GM21447 (cell line): Measurements from ENCODE around the gene TMEM50A.
A peak's percentile ranks its signal among the peaks of the same experiment; 100 is the strongest.
"Not testable (repeated sequence)": the region's sequence is repeated elsewhere in the genome, so short reads cannot be mapped to it uniquely, and the experiment has no call there.

Experiments used
- ATAC-seq: cut with Tn5 transposase; IDR thresholded peaks from one replicate; pipeline ENCODE4 v1.9.1; 2021; ENCODE audit not compliant: unreplicated experiment

The TMEM50A gene

GRCh38 chr1:25338188-25338981, at the start of gene TMEM50A:
Gene TMEM50A (plus strand): TSS chr1:25338334. CDS start chr1:25340487, 2,153 bp downstream.
- ATAC-seq = peak; percentile 57

- ATAC-seq = not testable (repeated sequence)
Measured at GRCh38 chr1:25288573-25289101, 49.5 kb upstream of the TMEM50A start.

- ATAC-seq = not testable (repeated sequence)
Measured at GRCh38 chr1:25290043-25290442, 48.1 kb upstream of the TMEM50A start.

- ATAC-seq = not testable (repeated sequence)
Measured at GRCh38 chr1:25293426-25293825, 44.7 kb upstream of the TMEM50A start.

GRCh38 chr1:25294889-25295826, 43.0 kb upstream of the TMEM50A start:
- not testable (repeated sequence) for ATAC-seq

- ATAC-seq = not testable (repeated sequence)
Measured at GRCh38 chr1:25296501-25296900, 41.6 kb upstream of the TMEM50A start.

- ATAC-seq = not testable (repeated sequence)
Measured at GRCh38 chr1:25300729-25301128, 37.4 kb upstream of the TMEM50A start.

GRCh38 chr1:25302330-25302729, 35.8 kb upstream of the TMEM50A start:
- not testable (repeated sequence) for ATAC-seq

- ATAC-seq = not testable (repeated sequence)
Measured at GRCh38 chr1:25304936-25305335, 33.2 kb upstream of the TMEM50A start.

GRCh38 chr1:25308168-25308567, 30.0 kb upstream of the TMEM50A start:
- not testable (repeated sequence) for ATAC-seq

GRCh38 chr1:25309085-25309484, 29.0 kb upstream of the TMEM50A start:
- ATAC-seq = not testable (repeated sequence)

- ATAC-seq = not testable (repeated sequence)
Measured at GRCh38 chr1:25309486-25309885, 28.6 kb upstream of the TMEM50A start.

- not testable (repeated sequence) for ATAC-seq
Measured at GRCh38 chr1:25312806-25313470, 25.2 kb upstream of the TMEM50A start.

- ATAC-seq = not testable (repeated sequence)
Measured at GRCh38 chr1:25320314-25320938, 17.7 kb upstream of the TMEM50A start.

- not testable (repeated sequence) for ATAC-seq
Measured at GRCh38 chr1:25322127-25322526, 16.0 kb upstream of the TMEM50A start.

GRCh38 chr1:25324407-25324806, 13.7 kb upstream of the TMEM50A start:
- ATAC-seq = not testable (repeated sequence)

GRCh38 chr1:25327864-25328790, 10.0 kb upstream of the TMEM50A start:
- not testable (repeated sequence) for ATAC-seq

GRCh38 chr1:25328791-25329185, 9.3 kb upstream of the TMEM50A start:
- not testable (repeated sequence) for ATAC-seq

GRCh38 chr1:25329336-25329735, 8.8 kb upstream of the TMEM50A start:
- ATAC-seq = not testable (repeated sequence)
